ENCODE results near the gene SYMPK.

SYMPK gene

GRCh38 chr19:45826934-45827333 is 36.0 kb downstream of the SYMPK start:
- H3K9ac ChIP-seq (ENCODE audit: low read depth, low read length): no peak overlapping the region
- no peak overlapping the region for H3K4me3 ChIP-seq (ENCODE audit: low read depth, low read length)
- no peaks in the 10 kb centered on the region for H3K9me3 ChIP-seq (ENCODE audit: control insufficient read depth, insufficient read depth, low read length)
- no peaks in the 10 kb centered on the region for H3K27me3 ChIP-seq (ENCODE audit: control insufficient read depth, insufficient read depth, low read length)
- no peaks in the 10 kb centered on the region for H3K4me1 ChIP-seq (ENCODE audit: control insufficient read depth, insufficient read depth, low read length)
- H3K36me3 ChIP-seq (ENCODE audit: control insufficient read depth, insufficient read depth, low read length): peaks cover 85% of the 10 kb centered on the region

- H3K36me3 ChIP-seq (ENCODE audit: control insufficient read depth, insufficient read depth, low read length): peaks cover 84% of the 10 kb centered on the region
- no peak overlapping the region for H3K4me3 ChIP-seq (ENCODE audit: low read depth, low read length)
- H3K27me3 ChIP-seq (ENCODE audit: control insufficient read depth, insufficient read depth, low read length): no peaks in the 10 kb centered on the region
These were observed 36.7 kb downstream of the SYMPK start for GRCh38 chr19:45825917-45826893.

GRCh38 chr19:45825263-45825605 is 37.7 kb downstream of the SYMPK start:
- Histone ChIP-seq H3K4me1 (ENCODE audit: control insufficient read depth, insufficient read depth, low read length) (no peaks in the 10 kb centered on the region), H3K9ac (ENCODE audit: low read depth, low read length) (no peak overlapping the region), H3K36me3 (ENCODE audit: control insufficient read depth, insufficient read depth, low read length) (peaks cover 86% of the 10 kb centered on the region), H3K27me3 (ENCODE audit: control insufficient read depth, insufficient read depth, low read length) (no peaks in the 10 kb centered on the region), H3K9me3 (ENCODE audit: control insufficient read depth, insufficient read depth, low read length) (no peaks in the 10 kb centered on the region), H3K4me3 (ENCODE audit: low read depth, low read length) (no peak overlapping the region)

More at GRCh38 chr19:45825917-45826893, 36.7 kb downstream of the SYMPK start:
- no peak overlapping the region for H3K9ac ChIP-seq (ENCODE audit: low read depth, low read length)
- H3K9me3 ChIP-seq (ENCODE audit: control insufficient read depth, insufficient read depth, low read length): no peaks in the 10 kb centered on the region
- H3K4me1 ChIP-seq (ENCODE audit: control insufficient read depth, insufficient read depth, low read length): no peaks in the 10 kb centered on the region

- no peak overlapping the region for H3K4me3 ChIP-seq (ENCODE audit: low read depth, low read length)
- no peaks in the 10 kb centered on the region for H3K27me3 ChIP-seq (ENCODE audit: control insufficient read depth, insufficient read depth, low read length)
- no peaks in the 10 kb centered on the region for H3K4me1 ChIP-seq (ENCODE audit: control insufficient read depth, insufficient read depth, low read length)
- no peak overlapping the region for H3K9ac ChIP-seq (ENCODE audit: low read depth, low read length)
- peaks cover 85% of the 10 kb centered on the region for H3K36me3 ChIP-seq (ENCODE audit: control insufficient read depth, insufficient read depth, low read length)
- no peaks in the 10 kb centered on the region for H3K9me3 ChIP-seq (ENCODE audit: control insufficient read depth, insufficient read depth, low read length)
These were observed 38.2 kb downstream of the SYMPK start for GRCh38 chr19:45824531-45825262.

GRCh38 chr19:45824041-45824471 is 38.9 kb downstream of the SYMPK start:
- no peak overlapping the region for H3K9ac ChIP-seq (ENCODE audit: low read depth, low read length)
- no peaks in the 10 kb centered on the region for H3K9me3 ChIP-seq (ENCODE audit: control insufficient read depth, insufficient read depth, low read length)
- H3K27me3 ChIP-seq (ENCODE audit: control insufficient read depth, insufficient read depth, low read length): no peaks in the 10 kb centered on the region
- H3K4me3 ChIP-seq (ENCODE audit: low read depth, low read length): no peak overlapping the region
- H3K36me3 ChIP-seq (ENCODE audit: control insufficient read depth, insufficient read depth, low read length): peaks cover 82% of the 10 kb centered on the region
- H3K4me1 ChIP-seq (ENCODE audit: control insufficient read depth, insufficient read depth, low read length): peaks cover 3% of the 10 kb centered on the region

GRCh38 chr19:45823182-45823581 is 39.8 kb downstream of the SYMPK start:
- peaks cover 3% of the 10 kb centered on the region for H3K4me1 ChIP-seq (ENCODE audit: control insufficient read depth, insufficient read depth, low read length)
- peaks cover 75% of the 10 kb centered on the region for H3K36me3 ChIP-seq (ENCODE audit: control insufficient read depth, insufficient read depth, low read length)
- no peaks in the 10 kb centered on the region for H3K27me3 ChIP-seq (ENCODE audit: control insufficient read depth, insufficient read depth, low read length)
- no peak overlapping the region for H3K4me3 ChIP-seq (ENCODE audit: low read depth, low read length)
- no peak overlapping the region for H3K9ac ChIP-seq (ENCODE audit: low read depth, low read length)
- H3K9me3 ChIP-seq (ENCODE audit: control insufficient read depth, insufficient read depth, low read length): no peaks in the 10 kb centered on the region

GRCh38 chr19:45822716-45823115 is 40.2 kb downstream of the SYMPK start:
- no peaks in the 10 kb centered on the region for H3K9me3 ChIP-seq (ENCODE audit: control insufficient read depth, insufficient read depth, low read length)
- no peak overlapping the region for H3K9ac ChIP-seq (ENCODE audit: low read depth, low read length)
- H3K36me3 ChIP-seq (ENCODE audit: control insufficient read depth, insufficient read depth, low read length): peaks cover 72% of the 10 kb centered on the region
- H3K27me3 ChIP-seq (ENCODE audit: control insufficient read depth, insufficient read depth, low read length): no peaks in the 10 kb centered on the region
- no peak overlapping the region for H3K4me3 ChIP-seq (ENCODE audit: low read depth, low read length)
- peaks cover 3% of the 10 kb centered on the region for H3K4me1 ChIP-seq (ENCODE audit: control insufficient read depth, insufficient read depth, low read length)

- no peak overlapping the region for H3K4me3 ChIP-seq (ENCODE audit: low read depth, low read length)
- H3K4me1 ChIP-seq (ENCODE audit: control insufficient read depth, insufficient read depth, low read length): peaks cover 6% of the 10 kb centered on the region
- H3K27me3 ChIP-seq (ENCODE audit: control insufficient read depth, insufficient read depth, low read length): no peaks in the 10 kb centered on the region
- H3K9ac ChIP-seq (ENCODE audit: low read depth, low read length): no peak overlapping the region
- H3K9me3 ChIP-seq (ENCODE audit: control insufficient read depth, insufficient read depth, low read length): no peaks in the 10 kb centered on the region
- H3K36me3 ChIP-seq (ENCODE audit: control insufficient read depth, insufficient read depth, low read length): peaks cover 63% of the 10 kb centered on the region
These were observed 41.4 kb downstream of the SYMPK start for GRCh38 chr19:45821570-45821969.

- no peak overlapping the region for H3K9ac ChIP-seq (ENCODE audit: low read depth, low read length)
- H3K4me1 ChIP-seq (ENCODE audit: control insufficient read depth, insufficient read depth, low read length): peaks cover 6% of the 10 kb centered on the region
- H3K4me3 ChIP-seq (ENCODE audit: low read depth, low read length): no peak overlapping the region
- no peaks in the 10 kb centered on the region for H3K27me3 ChIP-seq (ENCODE audit: control insufficient read depth, insufficient read depth, low read length)
- no peaks in the 10 kb centered on the region for H3K9me3 ChIP-seq (ENCODE audit: control insufficient read depth, insufficient read depth, low read length)
- H3K36me3 ChIP-seq (ENCODE audit: control insufficient read depth, insufficient read depth, low read length): peaks cover 59% of the 10 kb centered on the region
These were observed 41.8 kb downstream of the SYMPK start for GRCh38 chr19:45821103-45821521.

- no peak overlapping the region for H3K9ac ChIP-seq (ENCODE audit: low read depth, low read length)
- H3K9me3 ChIP-seq (ENCODE audit: control insufficient read depth, insufficient read depth, low read length): no peaks in the 10 kb centered on the region
- peaks cover 6% of the 10 kb centered on the region for H3K4me1 ChIP-seq (ENCODE audit: control insufficient read depth, insufficient read depth, low read length)
- H3K4me3 ChIP-seq (ENCODE audit: low read depth, low read length): no peak overlapping the region
- H3K36me3 ChIP-seq (ENCODE audit: control insufficient read depth, insufficient read depth, low read length): peaks cover 53% of the 10 kb centered on the region
- H3K27me3 ChIP-seq (ENCODE audit: control insufficient read depth, insufficient read depth, low read length): no peaks in the 10 kb centered on the region
These were observed 42.4 kb downstream of the SYMPK start for GRCh38 chr19:45820413-45821102.

GRCh38 chr19:45819769-45820168 is 43.2 kb downstream of the SYMPK start:
- Histone ChIP-seq H3K9ac (ENCODE audit: low read depth, low read length) (no peak overlapping the region), H3K4me1 (ENCODE audit: control insufficient read depth, insufficient read depth, low read length) (peaks cover 6% of the 10 kb centered on the region), H3K36me3 (ENCODE audit: control insufficient read depth, insufficient read depth, low read length) (peaks cover 45% of the 10 kb centered on the region), H3K27me3 (ENCODE audit: control insufficient read depth, insufficient read depth, low read length) (no peaks in the 10 kb centered on the region), H3K9me3 (ENCODE audit: control insufficient read depth, insufficient read depth, low read length) (no peaks in the 10 kb centered on the region), H3K4me3 (ENCODE audit: low read depth, low read length) (no peak overlapping the region)
